ENCODE data around the gene FAM219A.

The FAM219A gene

GRCh38 chr9:34430843-34431437 lies 27.4 kb downstream of the FAM219A start (continued):
- TF ChIP-seq CSRNP3 (CRISPR knock-in tag; IDR thresholded peaks at IDR 0.05) (0 out of 2 replicates have a peak, but pooled peaks have one; percentile 9), GLIS3 (CRISPR knock-in tag; IDR thresholded peaks at IDR 0.05) (no peak), PATZ1 (CRISPR knock-in tag; IDR thresholded peaks at IDR 0.05; ENCODE audit: borderline replicate concordance) (no peak), ZNF8 (CRISPR knock-in tag; IDR thresholded peaks at IDR 0.05) (no peak; the same call in 1 of the 2 replicates), TOX (CRISPR knock-in tag; IDR thresholded peaks at IDR 0.05; ENCODE audit: borderline replicate concordance) (no peak), ZNF565 (CRISPR knock-in tag; conservative IDR thresholded peaks at IDR 0.05; ENCODE audit: low read depth) (no peak), POU6F1 (CRISPR knock-in tag; IDR thresholded peaks at IDR 0.05; ENCODE audit: borderline replicate concordance, low read depth) (no peak), ISL1 (CRISPR knock-in tag; IDR thresholded peaks at IDR 0.05) (peak; percentile 52; the same call in 1 of the 2 replicates), SNAI2 (CRISPR knock-in tag; IDR thresholded peaks at IDR 0.05) (peak; percentile 94), TCF4 (CRISPR knock-in tag; IDR thresholded peaks at IDR 0.05; ENCODE audit: borderline replicate concordance) (peak; percentile 55), CSDC2 (CRISPR knock-in tag; IDR thresholded peaks at IDR 0.05) (peak; percentile 89), ZFP30 (CRISPR knock-in tag; IDR thresholded peaks at IDR 0.05) (0 out of 2 replicates have a peak, but pooled peaks have one; percentile 20)

- no peak; the same call in 2 of the 3 replicates for ATAC-seq
- TF ChIP-seq CSDC2 (CRISPR knock-in tag; IDR thresholded peaks at IDR 0.05) (no peak), TSHZ2 (CRISPR knock-in tag; IDR thresholded peaks at IDR 0.05) (peak; percentile 15; the same call in 1 of the 2 replicates), TCF4 (CRISPR knock-in tag; IDR thresholded peaks at IDR 0.05; ENCODE audit: borderline replicate concordance) (peak; percentile 70; the same call in 1 of the 2 replicates)
These were observed 29.9 kb downstream of the FAM219A start for GRCh38 chr9:34428325-34428958.

GRCh38 chr9:34426347-34427074 lies 31.9 kb downstream of the FAM219A start:
- ATAC-seq, result no peak; the same call in 2 of the 3 replicates
- TF ChIP-seq PATZ1 (CRISPR knock-in tag; IDR thresholded peaks at IDR 0.05; ENCODE audit: borderline replicate concordance) (no peak), ZFP30 (CRISPR knock-in tag; IDR thresholded peaks at IDR 0.05) (no peak), ISL1 (CRISPR knock-in tag; IDR thresholded peaks at IDR 0.05) (peak; percentile 45; the same call in 1 of the 2 replicates), TSHZ2 (CRISPR knock-in tag; IDR thresholded peaks at IDR 0.05) (peak; percentile 93), ESRRG (CRISPR knock-in tag; IDR thresholded peaks at IDR 0.05) (0 out of 2 replicates have a peak, but pooled peaks have one; percentile 48), CSRNP3 (CRISPR knock-in tag; IDR thresholded peaks at IDR 0.05) (0 out of 2 replicates have a peak, but pooled peaks have one; percentile 37), ZNF565 (CRISPR knock-in tag; conservative IDR thresholded peaks at IDR 0.05; ENCODE audit: low read depth) (no peak), ZNF70 (CRISPR knock-in tag; IDR thresholded peaks at IDR 0.05) (peak; percentile 26; the same call in 1 of the 2 replicates), TCF4 (CRISPR knock-in tag; IDR thresholded peaks at IDR 0.05; ENCODE audit: borderline replicate concordance) (peak; percentile 84; the same call in 1 of the 2 replicates)

Data from SK-N-SH treated with all-trans-retinoic acid at 6 μM for 48 hours (cell line).